AG04450 (cell line): ENCODE data around the gene RIPOR2. TPM values are rescaled to one million over a fixed set of nuclear protein-coding genes. Genes with fewer than 3 reads are reported as not detected.
"Not testable (repeated sequence)": the region's sequence is repeated elsewhere in the genome, so short reads cannot be mapped to it uniquely, and the experiment has no call there.

Experiments
- CTCF ChIA-PET: fragments of 300-600, 350-600 bp; formaldehyde crosslinking; extraction: SDS; loops from one replicate; lab custom pipeline; 2022; ENCODE audit warnings: antibody characterized with exemption, inconsistent platforms; lab: Charles Lee
- POLR2A ChIA-PET: fragments of 350-600 bp; formaldehyde crosslinking; extraction: SDS; loops from one replicate; lab custom pipeline; 2021; ENCODE audit warnings: antibody characterized with exemption, inconsistent platforms; lab: Yijun Ruan, JAX
- DNase-seq: peaks from one replicate; pipeline ENCODE4 v3.0.0-alpha.2; 2011; ENCODE audit warnings: low read depth, low spot score
- H3K27ac ChIP-seq: one replicate; pipeline ENCODE4 v1.5.1; 2012; ENCODE audit warnings: low read depth, low read length, control low read depth
- H3K27me3 ChIP-seq: one replicate; pipeline ENCODE4 v1.6.0; 2012; ENCODE audit warnings: low read length; ENCODE audit not compliant: control insufficient read depth, insufficient read depth
- H3K4me3 ChIP-seq: 2 replicates; pipeline ENCODE4 v1.5.1; 2011; ENCODE audit warnings: mild to moderate bottlenecking, low read depth, low read length, control low read depth
- H3K9me3 ChIP-seq: 2 replicates; pipeline ENCODE4 v1.5.1; 2012; ENCODE audit warnings: low read length; ENCODE audit not compliant: control insufficient read depth, insufficient read depth
- polyA plus RNA-seq: library from polyadenylated mRNA; depleted of rRNA; stranded (reverse); fragments of >200 nt; gene quantifications from 2 replicates; pipeline ENCODE4 v1.2.3, GENCODE V29; 2011
- TF ChIP-seq, protein P1 (sequence below): IDR thresholded peaks from 2 replicates; pipeline ENCODE4 v1.5.1; 2011; ENCODE audit warnings: low read depth, low read length, control low read depth, inconsistent platforms

RIPOR2 gene
- polyA plus RNA-seq, 1 experiment: 7.3 TPM

DNA sequence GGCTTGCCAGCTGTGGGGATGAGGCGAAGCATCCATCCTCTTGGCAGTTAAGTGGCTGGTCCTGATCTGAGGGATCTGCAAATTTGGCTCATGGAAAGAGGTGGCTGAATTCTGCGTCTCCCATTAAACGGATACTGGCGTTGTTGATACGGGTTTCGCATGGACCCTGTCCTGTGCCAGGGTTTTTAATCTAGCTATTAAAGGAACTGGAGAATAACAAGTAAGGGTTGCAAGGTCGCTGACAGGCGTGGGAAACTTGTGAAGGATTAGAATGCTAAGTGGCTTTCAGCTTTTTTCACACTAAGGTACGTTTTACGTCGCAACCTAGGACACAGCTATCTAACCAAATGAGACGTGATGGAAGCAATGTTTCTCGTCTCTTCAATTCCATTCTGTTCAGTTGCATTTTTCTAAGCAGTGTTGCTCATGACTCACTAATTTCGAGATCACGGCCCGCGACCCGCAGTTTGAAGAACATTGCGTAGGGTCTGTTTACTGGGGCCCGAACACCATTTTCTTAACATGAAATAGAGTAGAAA, 160.2 kb downstream of the RIPOR2 start:
- TF ChIP-seq, protein P1, sequence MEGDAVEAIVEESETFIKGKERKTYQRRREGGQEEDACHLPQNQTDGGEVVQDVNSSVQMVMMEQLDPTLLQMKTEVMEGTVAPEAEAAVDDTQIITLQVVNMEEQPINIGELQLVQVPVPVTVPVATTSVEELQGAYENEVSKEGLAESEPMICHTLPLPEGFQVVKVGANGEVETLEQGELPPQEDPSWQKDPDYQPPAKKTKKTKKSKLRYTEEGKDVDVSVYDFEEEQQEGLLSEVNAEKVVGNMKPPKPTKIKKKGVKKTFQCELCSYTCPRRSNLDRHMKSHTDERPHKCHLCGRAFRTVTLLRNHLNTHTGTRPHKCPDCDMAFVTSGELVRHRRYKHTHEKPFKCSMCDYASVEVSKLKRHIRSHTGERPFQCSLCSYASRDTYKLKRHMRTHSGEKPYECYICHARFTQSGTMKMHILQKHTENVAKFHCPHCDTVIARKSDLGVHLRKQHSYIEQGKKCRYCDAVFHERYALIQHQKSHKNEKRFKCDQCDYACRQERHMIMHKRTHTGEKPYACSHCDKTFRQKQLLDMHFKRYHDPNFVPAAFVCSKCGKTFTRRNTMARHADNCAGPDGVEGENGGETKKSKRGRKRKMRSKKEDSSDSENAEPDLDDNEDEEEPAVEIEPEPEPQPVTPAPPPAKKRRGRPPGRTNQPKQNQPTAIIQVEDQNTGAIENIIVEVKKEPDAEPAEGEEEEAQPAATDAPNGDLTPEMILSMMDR: no peak
- ChIA-PET CTCF (interaction anchor here (0.5 to 2.6 kb wide), 4 partner anchors 28 to 295 kb away, joined by 3 to 12 read pairs (median 3); no protein-coding TSS in a partner anchor), POLR2A (interaction anchor here (0.5 to 0.6 kb wide), 2 partner anchors 57 to 504 kb away, joined by 3 to 4 read pairs; partner anchors contain the start of gene C6orf62)
- Histone ChIP-seq H3K27ac (peak overlapping the region; percentile 89), H3K4me3 (peak overlapping the region; percentile 100), H3K27me3 (no peaks in the 10 kb centered on the region), H3K9me3 (no peaks in the 10 kb centered on the region; the same call in 1 of the 2 replicates)
- no peak for DNase-seq

DNA sequence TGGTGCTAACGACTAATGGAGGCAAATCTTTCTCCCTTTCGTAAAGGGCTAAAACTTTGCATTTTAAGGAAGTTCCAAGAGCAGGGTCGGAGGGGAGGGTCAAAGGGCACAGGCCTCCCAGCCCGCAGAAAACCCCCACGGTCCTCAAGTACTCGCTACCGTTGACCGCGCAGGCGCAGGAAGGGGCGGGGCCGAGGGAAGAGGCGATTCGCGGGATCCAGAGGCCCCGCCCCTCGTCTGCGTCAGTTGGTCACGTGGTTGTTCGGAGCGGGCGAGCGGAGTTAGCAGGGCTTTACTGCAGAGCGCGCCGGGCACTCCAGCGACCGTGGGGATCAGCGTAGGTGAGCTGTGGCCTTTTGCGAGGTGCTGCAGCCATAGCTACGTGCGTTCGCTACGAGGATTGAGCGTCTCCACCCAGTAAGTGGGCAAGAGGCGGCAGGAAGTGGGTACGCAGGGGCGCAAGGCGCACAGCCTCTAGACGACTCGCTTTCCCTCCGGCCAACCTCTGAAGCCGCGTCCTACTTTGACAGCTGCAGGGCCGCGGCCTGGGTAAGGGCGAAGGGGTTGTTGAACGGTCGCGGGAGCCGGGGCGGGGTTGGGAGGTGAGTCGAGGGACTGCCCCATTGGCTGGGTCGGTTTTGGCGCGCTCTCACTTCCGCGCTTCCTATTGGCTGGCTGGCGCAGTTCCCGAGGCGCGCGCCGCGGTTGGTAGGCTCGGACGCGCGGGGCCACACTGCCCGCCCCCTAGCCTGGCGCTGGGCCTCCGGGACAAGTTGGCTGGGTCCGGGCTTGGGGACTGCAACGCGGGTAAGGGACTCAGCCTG, 160.9 kb downstream of the RIPOR2 start, which contains the start of gene GMNN:
GMNN (plus strand) TSS at position 242 of the 824 bp plus-strand sequence. CDS start 2,310 bp downstream, outside the sequence.
- no peaks in the 10 kb centered on the region; the same call in 1 of the 2 replicates for H3K9me3 ChIP-seq
- H3K4me3 ChIP-seq: peak within 1 kb of the TSS; percentile 100
- peak; percentile 73 for DNase-seq
- TF ChIP-seq, protein P1: no peak
- POLR2A ChIA-PET: interaction anchor here (0.5 to 0.6 kb wide), 2 partner anchors 56 to 505 kb away, joined by 3 to 4 read pairs; partner anchors contain the start of gene C6orf62
- peak within 1 kb of the TSS; percentile 91 for H3K27ac ChIP-seq
- H3K27me3 ChIP-seq: no peaks in the 10 kb centered on the region
- CTCF ChIA-PET: interaction anchor here (0.8 to 2.6 kb wide), 5 partner anchors 29 to 296 kb away, joined by 3 to 12 read pairs (median 3); partner anchors contain the start of genes ACOT13 and TDP2

DNA sequence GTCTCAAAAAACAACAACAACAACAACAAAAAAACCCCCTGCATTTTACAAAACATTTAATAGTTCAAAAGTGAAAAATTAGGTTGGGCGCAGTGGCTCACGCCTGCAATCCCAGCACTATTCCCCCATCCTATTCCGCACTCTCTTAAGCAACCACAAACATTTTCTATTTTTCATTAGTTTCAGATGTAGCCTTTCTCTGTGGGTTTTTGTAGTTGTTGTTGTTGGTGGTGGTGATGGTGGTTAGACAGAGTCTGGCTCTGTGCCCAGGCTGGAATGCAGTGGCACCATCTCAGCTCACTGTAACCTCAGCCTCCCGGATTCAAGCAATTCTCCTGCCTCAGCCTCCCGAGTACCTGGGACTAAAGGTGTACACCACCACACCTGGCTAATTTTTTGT, 167.4 kb downstream of the RIPOR2 start:
- Histone ChIP-seq H3K27me3 (no peaks in the 10 kb centered on the region), H3K27ac (no peak overlapping the region), H3K4me3 (no peak overlapping the region), H3K9me3 (no peaks in the 10 kb centered on the region)
- POLR2A ChIA-PET: no interaction called here
- TF ChIP-seq, protein P1: no peak
- CTCF ChIA-PET: interaction anchor here (0.6 to 3.7 kb wide), 3 partner anchors 187 to 405 kb away, joined by 3 to 42 read pairs (median 4); no protein-coding TSS in a partner anchor
- DNase-seq: no peak

DNA sequence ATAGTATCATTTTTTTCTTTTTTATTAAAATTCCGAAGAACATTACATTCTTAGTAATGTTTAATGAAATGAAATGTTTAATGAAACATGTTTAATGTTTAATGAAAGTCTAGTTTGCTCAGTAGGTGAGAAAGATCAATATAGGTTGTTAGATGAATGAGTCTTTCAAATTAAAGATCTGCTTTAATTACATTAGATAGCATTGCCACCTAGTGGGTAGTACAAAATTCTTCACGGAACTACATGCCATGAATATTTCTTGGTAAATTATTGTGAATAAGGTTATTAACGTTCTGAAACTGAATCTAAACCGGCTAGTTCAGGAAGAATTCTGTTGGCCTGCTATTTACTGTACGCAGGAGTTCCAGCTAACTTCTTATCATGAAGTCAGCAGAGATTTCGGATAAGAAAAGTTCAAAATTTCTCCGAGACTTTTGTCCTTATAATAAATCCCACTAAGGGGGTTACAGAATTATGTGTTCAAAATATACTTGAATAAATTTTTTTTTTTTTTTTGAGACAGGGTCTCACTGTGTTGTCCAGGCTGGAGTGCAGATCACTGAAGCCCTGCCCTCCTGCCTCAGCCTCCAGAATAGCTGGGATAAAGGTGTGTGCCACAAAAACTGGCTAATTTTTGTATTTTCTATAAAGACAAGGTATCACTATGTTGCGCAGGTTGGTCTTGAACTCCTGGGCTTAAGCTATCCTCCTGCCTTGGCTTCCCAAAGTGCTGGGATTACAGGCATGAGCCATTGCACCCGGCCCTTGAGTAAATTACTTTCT, 168.9 kb downstream of the RIPOR2 start:
- Histone ChIP-seq H3K9me3 (no peaks in the 10 kb centered on the region), H3K27me3 (no peaks in the 10 kb centered on the region), H3K4me3 (no peak overlapping the region), H3K27ac (no peak overlapping the region)
- TF ChIP-seq, protein P1: peak; percentile 51
- POLR2A ChIA-PET: no interaction called here
- DNase-seq: no peak
- CTCF ChIA-PET: interaction anchor here (0.6 to 3.7 kb wide), 15 partner anchors 11 to 304 kb away, joined by 3 to 42 read pairs (median 4); no protein-coding TSS in a partner anchor

DNA sequence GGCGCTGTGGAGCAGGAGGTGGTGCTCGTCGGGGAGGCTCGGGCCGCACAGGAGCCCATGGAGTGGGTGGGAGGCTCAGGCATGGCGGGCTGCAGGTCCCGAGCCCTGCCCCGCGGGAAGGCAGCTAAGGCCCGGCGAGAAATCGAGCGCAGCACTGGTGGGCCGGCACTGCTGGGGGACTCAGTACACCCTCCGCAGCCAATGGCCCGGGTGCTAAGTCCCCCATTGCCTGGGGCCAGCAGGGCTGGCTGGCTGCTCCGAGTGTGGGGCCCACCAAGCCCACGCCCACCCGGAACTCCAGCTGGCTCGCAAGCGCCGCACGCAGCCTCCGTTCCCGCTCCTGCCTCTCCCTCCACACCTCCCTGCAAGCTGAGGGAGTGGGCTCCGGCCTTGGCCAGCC, 169.8 kb downstream of the RIPOR2 start:
- CTCF ChIA-PET: interaction anchor here (0.7 to 3.7 kb wide), 4 partner anchors 182 to 239 kb away, joined by 3 to 42 read pairs (median 4); no protein-coding TSS in a partner anchor
- POLR2A ChIA-PET, H3K27ac ChIP-seq: not testable (repeated sequence)

DNA sequence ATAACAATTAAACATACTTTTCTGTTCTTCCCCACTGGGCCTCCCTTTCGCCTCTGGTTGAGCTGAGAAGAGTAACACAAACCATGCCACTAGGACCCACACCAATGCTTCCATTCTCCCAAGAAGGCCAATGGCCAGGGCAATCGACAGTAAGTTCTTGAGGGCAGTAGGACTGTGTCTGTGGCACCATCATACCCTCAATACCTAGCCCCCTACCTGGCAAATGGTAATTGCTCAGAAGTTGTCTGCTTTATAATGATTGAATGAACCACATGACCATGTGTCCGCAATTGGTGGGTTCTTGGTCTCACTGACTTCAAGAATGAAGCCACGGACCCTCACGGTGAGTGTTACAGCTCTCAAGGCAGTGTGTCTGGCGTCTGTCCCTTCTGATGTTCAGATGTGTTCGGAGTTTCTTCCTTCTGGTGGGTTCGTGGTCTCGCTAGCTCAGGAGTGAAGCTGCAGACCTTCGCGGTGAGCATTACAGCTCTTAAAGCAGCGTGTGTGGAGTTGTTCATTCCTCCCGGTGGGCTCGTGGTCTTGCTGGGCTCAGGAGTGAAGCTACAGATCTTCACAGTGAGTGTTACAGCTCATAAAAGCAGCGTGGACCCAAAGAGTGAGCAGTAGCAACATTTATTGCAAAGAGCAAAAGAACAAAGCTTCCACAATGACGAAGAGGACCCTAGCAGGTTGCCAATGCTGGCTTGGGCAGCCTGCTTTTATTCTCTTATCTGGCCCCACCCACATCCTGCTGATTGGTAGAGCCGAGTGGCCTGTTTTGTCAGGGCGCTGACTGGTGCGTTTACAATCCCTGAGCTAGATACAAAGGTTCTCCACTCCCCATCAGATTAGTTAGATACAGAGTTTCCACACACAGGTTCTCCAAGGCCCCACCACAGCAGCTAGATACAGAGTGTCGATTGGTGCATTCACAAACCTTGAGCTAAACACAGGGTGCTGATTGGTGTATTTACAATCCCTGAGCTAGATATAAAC, 170.6 kb downstream of the RIPOR2 start:
- H3K9me3 ChIP-seq, H3K27me3 ChIP-seq, H3K27ac ChIP-seq, H3K4me3 ChIP-seq, POLR2A ChIA-PET, DNase-seq: not testable (repeated sequence)
- CTCF ChIA-PET: interaction anchor here (1.1 to 3.7 kb wide), 2 partner anchors 181 to 184 kb away, joined by 3 to 42 read pairs; no protein-coding TSS in a partner anchor

More for the DNA sequence above, 169.8 kb downstream of the RIPOR2 start:
- H3K27me3 ChIP-seq, H3K9me3 ChIP-seq, H3K4me3 ChIP-seq, DNase-seq: not testable (repeated sequence)
